CD14-positive monocyte (primary cell): ENCODE data around the gene EFHC1. TPM values are rescaled to one million over a fixed set of nuclear protein-coding genes. Genes with fewer than 3 reads are reported as not detected.

Source experiments
- DNase-seq, 3 donors: peaks; one replicate each; pipeline ENCODE4 v3.0.0-alpha.2; 2011 to 2022
- H2AFZ ChIP-seq: 2 replicates; pipeline ENCODE4 v1.6.0; 2012; ENCODE audit warnings: mild to moderate bottlenecking, low read depth, low read length, inconsistent platforms; ENCODE audit not compliant: insufficient read depth, poor library complexity, severe bottlenecking
- H3K27ac ChIP-seq, 2 donors: 1 replicate in 1 of 2; 2 replicates in 1 of 2; pipeline ENCODE4 v1.5.1; 2012 to 2013; ENCODE audit warnings: low read length in 2 of 2, control low read depth in 1 of 2, inconsistent platforms in 1 of 2, low read depth in 1 of 2, mild to moderate bottlenecking in 1 of 2
- H3K27me3 ChIP-seq, 2 donors: one replicate each; pipeline versions ENCODE4 v1.6.0 to v1.6.1; 2011 to 2013; ENCODE audit warnings: low read length in 2 of 2; ENCODE audit not compliant: control insufficient read depth in 2 of 2, insufficient read depth in 2 of 2
- H3K36me3 ChIP-seq, 2 donors: replicated peaks in 1 of 2; 1 replicate in 1 of 2; 2 replicates in 1 of 2; pipeline versions ENCODE4 v1.5.1 to v1.6.1; 2012 to 2013; ENCODE audit warnings: low read length in 2 of 2, control low read depth in 1 of 2, inconsistent platforms in 1 of 2, mild to moderate bottlenecking in 1 of 2; ENCODE audit not compliant: insufficient read depth in 2 of 2, control insufficient read depth in 1 of 2
- H3K4me1 ChIP-seq, 2 donors: 1 replicate in 1 of 2; 2 replicates in 1 of 2; pipeline versions ENCODE4 v1.5.1 to v1.6.1; 2012 to 2013; ENCODE audit warnings: low read length in 2 of 2, control low read depth in 1 of 2, inconsistent platforms in 1 of 2, mild to moderate bottlenecking in 1 of 2, moderate library complexity in 1 of 2; ENCODE audit not compliant: insufficient read depth in 2 of 2, control insufficient read depth in 1 of 2
- H3K4me2 ChIP-seq: replicated peaks from 2 replicates; pipeline ENCODE3; 2012; ENCODE audit warnings: low read length, moderate library complexity, mild to moderate bottlenecking; ENCODE audit not compliant: poor library complexity, severe bottlenecking; ENCODE audit errors: extremely low read depth
- H3K4me3 ChIP-seq, 3 experiments: fragments of 200-600 bp in 1 of 3; sonication (generic) in 1 of 3; replicated peaks in 1 of 3; 1 replicate in 2 of 3; 2 replicates in 1 of 3; pipeline ENCODE4 v1.5.1; 2011 to 2013; ENCODE audit warnings: low read length in 3 of 3, mild to moderate bottlenecking in 3 of 3, control low read depth in 2 of 3, low read depth in 2 of 3, inconsistent platforms in 1 of 3, moderate library complexity in 1 of 3
- H3K79me2 ChIP-seq: 2 replicates; pipeline ENCODE4 v1.6.0; 2012; ENCODE audit warnings: mild to moderate bottlenecking, control low read depth, inconsistent platforms, low read length, moderate library complexity; ENCODE audit not compliant: insufficient read depth
- H3K9ac ChIP-seq: 2 replicates; pipeline ENCODE4 v1.6.0; 2017; ENCODE audit warnings: low read length, mild to moderate bottlenecking; ENCODE audit not compliant: insufficient read depth, poor library complexity, severe bottlenecking
- H3K9me3 ChIP-seq, 2 donors: replicated peaks in 1 of 2; 1 replicate in 1 of 2; 2 replicates in 1 of 2; pipeline versions ENCODE4 v1.5.1 to v1.6.1; 2012 to 2013; ENCODE audit warnings: low read length in 2 of 2, control low read depth in 1 of 2; ENCODE audit not compliant: control insufficient read depth in 1 of 2, insufficient read depth in 1 of 2
- H4K20me1 ChIP-seq: 2 replicates; pipeline ENCODE4 v1.6.0; 2012; ENCODE audit warnings: mild to moderate bottlenecking, low read length, control low read depth, moderate library complexity; ENCODE audit not compliant: insufficient read depth
- H3K27ac Mint-ChIP-seq, 7 donors: one replicate each; pipeline ENCODE4 v1.8.0; 2020; ENCODE audit warnings: mild to moderate bottlenecking in 7 of 7, mixed read lengths in 7 of 7, moderate library complexity in 6 of 7, inconsistent platforms in 2 of 7
- H3K27me3 Mint-ChIP-seq, 3 donors: one replicate each; pipeline ENCODE4 v1.8.0; 2021 to 2022; ENCODE audit warnings: low read depth in 3 of 3, mild to moderate bottlenecking in 3 of 3, mixed read lengths in 3 of 3, moderate library complexity in 3 of 3, inconsistent platforms in 1 of 3
- H3K36me3 Mint-ChIP-seq, 2 donors: one replicate each; pipeline ENCODE4 v1.8.0; 2020; ENCODE audit warnings: mixed read lengths in 2 of 2, inconsistent platforms in 1 of 2, mild to moderate bottlenecking in 1 of 2
- H3K4me1 Mint-ChIP-seq: one replicate; pipeline ENCODE4 v1.8.0; 2020; ENCODE audit warnings: mild to moderate bottlenecking, mixed read lengths
- H3K4me3 Mint-ChIP-seq, 2 donors: one replicate each; pipeline ENCODE4 v1.8.0; 2020; ENCODE audit warnings: mild to moderate bottlenecking in 2 of 2, mixed read lengths in 2 of 2, moderate library complexity in 1 of 2
- H3K9me3 Mint-ChIP-seq, 7 donors: one replicate each; pipeline ENCODE4 v1.8.0; 2020 to 2022; ENCODE audit warnings: mixed read lengths in 7 of 7, mild to moderate bottlenecking in 6 of 7, moderate library complexity in 6 of 7, inconsistent platforms in 2 of 7
- CTCF ChIP-seq: fragments of 200-600 bp; IDR thresholded peaks from one replicate; pipeline ENCODE4 v1.8.0; 2022; ENCODE audit warnings: antibody characterized with exemption, mild to moderate bottlenecking
- WGBS: methylation state at CpG from one replicate; pipeline ENCODE4 v1.1.5; 2013; ENCODE audit warnings: missing lambda C conversion rate; ENCODE audit not compliant: insufficient coverage; 5-methylcytosine and 5-hydroxymethylcytosine counted together
- intact Hi-C, 2 donors: fragments of 100-400 bp; cut with micrococcal nuclease; formaldehyde crosslinking; loops; one replicate each; pipeline versions ENCODE4 v1.15.0 to v1.15.1; 2023
- polyA plus RNA-seq, 3 donors: library from polyadenylated mRNA; depleted of rRNA in 1 of 3; unstranded in 2 of 3; stranded (reverse) in 1 of 3; fragments of 300-500 nt in 2 of 3; fragments of >200 nt in 1 of 3; fragmentation: Illumina TruSeq in 2 of 3; gene quantifications; 1 replicate in 2 of 3; 2 replicates in 1 of 3; pipeline ENCODE4 v1.2.3, GENCODE V29; 2012 to 2021

The EFHC1 gene
- polyA plus RNA-seq, 3 donors = 0.30 to 13.5 (median 2.3) TPM

- H3K4me1 ChIP-seq = no peaks in the 10 kb centered on the region
- 90% methylated on average over 2 of the region's 5 CpGs for WGBS
- no peaks in the 10 kb centered on the region for H3K9me3 ChIP-seq
- no peak for TF ChIP-seq CTCF
- peak overlapping the region in 1 of 7 donors; percentile 31 for H3K27ac Mint-ChIP-seq
- peaks cover 44% of the 10 kb centered on the region for H3K79me2 ChIP-seq
- H3K36me3 ChIP-seq = peaks cover 10 to 46% of the 10 kb centered on the region in 2 donors
- H3K4me2 ChIP-seq = no peak overlapping the region
- intact Hi-C loops = no loop called here
- peaks cover 42% of the 10 kb centered on the region for H4K20me1 ChIP-seq
- peaks cover 13% of the 10 kb centered on the region for H3K4me1 Mint-ChIP-seq
- H3K9ac ChIP-seq = no peak overlapping the region
- no peak overlapping the region for H3K4me3 Mint-ChIP-seq
- no peaks in the 10 kb centered on the region for H3K9me3 Mint-ChIP-seq
- H3K27me3 Mint-ChIP-seq = no peaks in the 10 kb centered on the region
- H3K4me3 ChIP-seq = no peak overlapping the region
- no peak overlapping the region for H3K27ac ChIP-seq
- no peak overlapping the region for H2AFZ ChIP-seq
- DNase-seq = no peak
- peaks cover 25 to 36% of the 10 kb centered on the region in 2 donors for H3K36me3 Mint-ChIP-seq
- H3K27me3 ChIP-seq = no peaks in the 10 kb centered on the region
Observed at GRCh38 chr6:52535711-52536423, 115.7 kb downstream of the EFHC1 start.

DNA sequence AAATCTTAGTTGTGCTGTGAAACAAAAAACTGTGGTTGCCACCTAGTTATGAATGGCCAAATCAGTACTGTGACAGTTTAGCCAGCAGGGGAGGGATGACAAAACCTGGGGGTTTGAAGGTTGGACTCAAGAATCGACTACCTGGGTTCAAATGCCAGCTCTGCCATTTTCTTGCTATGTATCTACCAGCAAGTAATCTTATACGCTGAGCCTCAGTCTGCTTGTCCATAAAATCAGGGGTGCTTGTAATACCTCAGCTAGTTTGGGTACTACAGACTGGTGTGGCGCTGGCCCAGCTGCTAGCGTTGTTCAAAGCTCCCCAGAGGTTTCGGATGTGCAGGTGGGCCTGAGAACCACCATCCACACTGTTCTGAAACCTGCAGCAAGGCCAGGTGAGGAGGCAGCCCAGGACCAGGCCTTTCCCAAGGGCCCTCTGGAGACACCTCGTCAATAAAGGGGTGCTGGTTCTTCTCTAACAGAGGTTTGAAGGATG lies 116.3 kb downstream of the EFHC1 start:
- peak overlapping the region in 1 of 7 donors; percentile 34 for H3K27ac Mint-ChIP-seq
- no peak overlapping the region for H3K4me3 Mint-ChIP-seq

More for the DNA sequence above, 116.3 kb downstream of the EFHC1 start:
- Histone ChIP-seq H3K4me1 (no peaks in the 10 kb centered on the region), H3K9me3 (no peaks in the 10 kb centered on the region), H3K36me3 (peaks cover 10 to 40% of the 10 kb centered on the region in 2 donors), H3K27ac (no peak overlapping the region), H3K79me2 (peaks cover 49% of the 10 kb centered on the region), H3K4me2 (no peak overlapping the region), H2AFZ (no peak overlapping the region), H3K4me3 (no peak overlapping the region), H3K27me3 (no peaks in the 10 kb centered on the region), H3K9ac (no peak overlapping the region), H4K20me1 (peaks cover 48% of the 10 kb centered on the region)
- no peak for DNase-seq
- no peak for TF ChIP-seq CTCF
- Mint-ChIP-seq H3K27me3 (no peaks in the 10 kb centered on the region), H3K9me3 (no peaks in the 10 kb centered on the region), H3K4me1 (peaks cover 13% of the 10 kb centered on the region), H3K36me3 (peaks cover 24 to 34% of the 10 kb centered on the region in 2 donors)
- 97% methylated on average over 5 of the region's 6 CpGs for WGBS
- intact Hi-C loops = no loop called here
